Hepatic stellate cell (primary cell): Measurements from ENCODE around the gene VWF.
"Not testable (repeated sequence)": the region's sequence is repeated elsewhere in the genome, so short reads cannot be mapped to it uniquely, and the experiment has no call there.

ENCODE experiments used
- DNase-seq: peaks from one replicate; pipeline ENCODE4 v3.0.0; 2011; ENCODE audit warnings: low spot score

VWF gene

DNA sequence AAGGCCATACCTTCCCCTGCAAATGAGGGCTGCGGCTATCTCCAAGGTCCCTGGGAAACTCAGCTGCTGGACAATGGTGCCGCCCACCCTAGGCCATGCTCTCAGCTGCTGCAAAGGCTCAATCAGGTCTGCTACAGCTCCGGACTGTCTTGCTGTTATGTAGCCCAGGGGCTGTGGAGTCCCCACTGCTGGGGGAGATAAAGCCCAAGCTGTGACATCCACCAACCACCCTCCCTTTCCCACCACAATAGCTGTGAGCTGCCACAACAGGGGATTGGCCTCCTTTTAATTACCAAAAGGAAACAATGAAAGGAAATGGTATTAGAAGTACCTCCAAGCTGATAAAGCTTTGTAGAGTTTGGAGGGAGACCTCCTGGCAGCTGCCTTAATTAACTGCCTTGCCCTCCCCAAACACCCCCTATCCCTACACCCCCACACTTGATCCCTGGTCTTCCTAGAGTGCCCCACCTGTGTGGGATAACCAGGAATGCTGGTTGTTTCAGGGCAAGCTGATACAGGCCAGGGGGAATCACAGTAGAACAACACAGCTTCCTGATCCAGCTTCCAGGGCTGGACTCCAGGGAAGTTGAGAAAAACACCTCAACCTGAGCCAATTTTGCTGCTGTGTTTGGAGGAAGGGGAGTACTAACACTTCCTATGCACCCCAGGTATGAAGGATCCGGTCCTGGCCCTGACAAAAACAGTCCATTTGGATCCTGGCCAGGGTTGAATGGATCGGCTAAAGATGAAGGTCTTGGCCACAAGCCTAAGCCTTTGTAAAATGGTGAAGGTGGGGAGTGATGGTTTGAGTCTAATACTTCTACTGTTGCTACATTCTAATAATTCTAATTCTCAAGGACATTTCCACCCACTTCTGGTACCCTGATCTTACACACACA is at the start of gene VWF:
Gene VWF (minus strand): TSS at position 260 of the 899 bp plus-strand sequence. CDS start 1,474 bp downstream, outside the sequence.
- DNase-seq: no peak

DNA sequence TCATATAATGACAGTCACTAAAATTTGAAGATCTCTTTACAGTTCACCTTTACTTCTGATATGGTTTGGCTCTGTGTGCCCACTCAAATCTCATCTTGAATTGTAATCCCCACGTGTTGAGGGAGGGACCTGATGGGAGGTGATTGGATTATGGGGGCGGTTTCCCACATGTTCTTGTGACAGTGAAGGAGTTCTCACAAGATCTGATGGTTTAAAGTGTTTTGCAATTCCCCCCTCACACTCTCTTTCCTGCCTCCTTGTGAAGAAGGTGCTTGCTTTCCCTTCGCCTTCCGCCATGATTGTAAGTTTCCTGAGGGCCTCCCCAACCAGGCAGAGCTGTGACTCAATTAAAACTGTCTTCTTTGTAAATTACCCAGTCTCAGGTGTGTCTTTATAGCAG is 48.4 kb upstream of the VWF start:
- no peak for DNase-seq

DNA sequence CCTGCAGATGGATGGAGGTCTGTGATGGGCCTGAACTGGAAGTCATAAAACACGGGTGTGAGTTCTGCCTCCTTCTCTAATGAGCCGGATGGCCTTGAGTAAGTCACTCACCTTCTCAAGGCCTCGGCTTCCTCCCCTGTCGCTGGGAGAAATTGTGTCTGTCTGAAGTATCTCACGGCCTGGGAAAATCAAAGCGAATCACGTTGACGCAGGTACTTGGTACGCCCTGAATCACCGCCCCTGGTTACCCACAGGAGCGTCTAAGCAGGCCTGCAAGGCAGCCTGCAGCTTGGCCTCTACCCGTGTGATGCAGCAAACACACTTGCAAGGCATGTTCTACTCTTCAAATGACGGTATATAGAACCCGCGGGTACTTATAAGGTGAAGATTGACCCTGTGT is 47.6 kb upstream of the VWF start:
- no peak for DNase-seq

DNA sequence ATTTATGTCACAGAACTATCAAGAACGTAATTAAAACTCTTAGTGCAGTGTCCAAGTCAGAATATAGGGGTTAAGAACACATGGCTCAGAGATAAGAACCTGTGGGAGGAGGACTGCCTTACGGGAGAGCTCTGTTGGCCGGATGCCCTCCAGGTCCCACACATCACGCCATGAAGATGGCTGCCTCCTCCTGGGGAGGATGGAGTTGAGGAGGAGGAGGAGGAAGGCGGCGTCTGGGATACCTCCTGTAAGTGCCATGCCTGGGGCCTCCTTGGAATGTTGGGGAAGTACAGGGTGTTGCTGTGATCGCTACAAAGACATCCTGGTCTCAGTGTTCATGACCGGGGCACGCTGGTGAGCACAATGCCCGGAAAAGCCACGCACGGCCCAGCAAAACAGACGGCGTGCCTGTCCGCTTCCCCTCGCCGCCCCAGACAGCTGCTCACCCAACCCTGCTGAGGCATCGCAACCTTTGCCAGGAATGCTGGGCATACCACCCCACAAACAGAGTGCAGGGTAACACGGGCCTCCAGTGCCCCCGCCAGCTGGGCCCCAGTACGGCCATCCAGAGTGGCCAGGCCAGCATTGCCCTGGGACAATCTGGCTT is 47.0 kb upstream of the VWF start:
- no peak for DNase-seq

DNA sequence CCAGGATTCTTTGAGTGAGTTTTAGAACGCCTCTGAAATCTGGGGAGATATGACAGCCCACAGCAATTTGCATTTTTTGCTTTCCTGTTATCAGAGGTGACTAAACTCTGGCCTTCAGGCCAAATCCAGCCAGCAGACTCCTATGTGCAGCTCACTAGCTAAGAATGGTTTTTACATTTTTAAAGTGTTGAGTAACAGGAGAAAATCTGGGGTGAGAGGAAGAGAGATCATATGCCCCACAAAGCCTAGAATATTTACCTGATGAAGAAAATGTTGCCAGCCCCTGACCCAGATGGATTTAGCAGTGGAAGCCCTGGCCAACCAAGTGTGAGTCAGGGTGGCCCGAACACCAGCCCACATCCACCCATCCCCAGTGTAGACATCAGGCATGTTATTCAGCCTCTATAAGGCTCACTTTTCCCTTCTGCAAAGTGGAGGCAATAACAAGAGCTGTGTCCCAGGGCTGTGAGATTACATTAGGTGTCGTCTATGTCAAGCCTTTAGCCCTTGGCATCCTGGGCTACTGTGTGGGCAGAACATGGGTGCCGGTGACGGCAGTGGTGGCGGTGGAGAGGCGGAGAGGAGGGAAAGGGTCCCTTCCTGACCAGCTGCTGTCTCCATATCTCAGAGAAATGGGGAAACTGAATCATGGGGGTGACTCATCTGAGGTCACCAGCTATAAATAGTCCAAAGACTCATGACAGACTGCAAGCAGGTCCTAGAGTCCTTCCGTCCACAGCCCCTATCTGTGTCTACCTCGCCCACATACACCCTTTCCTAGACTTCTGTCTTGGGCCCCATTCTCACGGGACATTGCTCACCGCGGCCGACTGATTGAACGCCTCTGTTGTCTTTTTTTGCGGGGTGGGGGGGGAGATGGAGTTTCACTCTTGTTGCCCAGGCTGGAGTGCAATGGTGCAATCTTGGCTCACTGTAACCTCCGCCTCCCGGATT is 43.1 kb upstream of the VWF start:
- DNase-seq: peak; percentile 86

DNA sequence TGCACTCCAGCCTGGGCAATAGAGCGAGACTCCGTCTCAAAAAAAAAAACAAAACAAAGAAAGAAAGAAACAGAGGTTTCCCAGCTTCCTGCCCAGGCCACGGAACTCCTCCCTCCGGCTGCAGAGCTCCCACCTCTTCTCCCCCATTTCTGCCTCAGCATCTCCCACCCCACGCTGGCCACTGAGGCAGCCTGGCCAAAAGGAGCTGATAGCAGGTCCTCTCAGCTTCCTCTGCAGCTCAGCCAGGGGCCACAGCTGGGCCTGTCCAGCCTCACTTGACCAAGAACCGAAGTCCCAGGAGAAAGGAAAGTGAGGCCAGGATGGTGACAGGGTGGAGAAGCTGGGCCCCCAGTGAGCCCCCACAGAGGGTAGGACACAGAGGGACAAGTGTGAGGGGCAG is 42.3 kb upstream of the VWF start:
- no peak for DNase-seq

DNA sequence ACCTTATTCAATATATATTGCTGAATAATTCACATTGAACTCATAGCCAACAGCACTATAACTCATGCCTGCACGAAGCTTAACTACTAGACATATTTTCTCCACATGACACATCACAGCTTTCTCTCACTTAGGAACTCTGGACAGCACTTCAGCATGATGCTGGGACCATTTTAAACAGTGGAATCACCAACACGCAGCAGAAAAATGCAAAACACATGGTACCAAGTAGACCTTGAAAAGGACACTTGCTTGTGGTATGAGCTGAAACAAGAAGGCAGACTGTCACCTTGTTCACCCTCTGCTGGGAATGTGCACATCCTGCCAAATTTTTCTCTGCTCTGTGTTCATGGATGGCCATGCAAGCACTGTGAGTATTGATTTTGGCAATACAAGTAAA is 40.9 kb upstream of the VWF start:
- no peak for DNase-seq

DNA sequence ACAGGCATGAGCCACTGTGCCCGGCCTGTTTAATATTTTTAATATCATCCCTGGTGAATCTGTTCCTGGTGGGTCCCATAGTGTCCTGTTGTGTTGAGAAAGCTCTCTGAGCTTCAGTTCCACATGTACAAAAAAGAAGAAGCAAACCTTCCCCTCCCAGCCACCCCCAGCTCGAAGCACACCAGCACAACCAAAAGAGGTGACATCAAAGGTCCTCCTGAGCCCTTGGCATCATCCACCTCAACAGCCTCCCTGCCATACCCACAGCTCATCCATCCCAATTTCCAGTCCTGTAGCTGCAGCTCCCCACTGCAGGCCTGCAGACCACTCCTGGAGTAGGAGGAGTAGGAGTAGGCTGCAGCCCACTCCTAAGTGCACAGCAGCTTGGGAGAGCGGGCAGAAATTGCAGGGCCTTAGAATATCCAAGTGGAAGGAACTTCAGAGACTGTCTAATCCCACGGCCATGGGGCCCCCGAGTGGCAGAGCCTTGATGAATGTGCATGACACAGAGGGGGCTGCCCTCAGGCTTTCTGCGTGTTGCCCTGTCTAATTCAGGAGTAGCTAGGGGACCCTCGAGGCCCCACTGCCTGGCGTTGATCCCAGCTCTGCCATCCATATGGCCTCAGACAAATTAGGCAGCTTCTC is 39.1 kb upstream of the VWF start:
- DNase-seq: no peak

DNA sequence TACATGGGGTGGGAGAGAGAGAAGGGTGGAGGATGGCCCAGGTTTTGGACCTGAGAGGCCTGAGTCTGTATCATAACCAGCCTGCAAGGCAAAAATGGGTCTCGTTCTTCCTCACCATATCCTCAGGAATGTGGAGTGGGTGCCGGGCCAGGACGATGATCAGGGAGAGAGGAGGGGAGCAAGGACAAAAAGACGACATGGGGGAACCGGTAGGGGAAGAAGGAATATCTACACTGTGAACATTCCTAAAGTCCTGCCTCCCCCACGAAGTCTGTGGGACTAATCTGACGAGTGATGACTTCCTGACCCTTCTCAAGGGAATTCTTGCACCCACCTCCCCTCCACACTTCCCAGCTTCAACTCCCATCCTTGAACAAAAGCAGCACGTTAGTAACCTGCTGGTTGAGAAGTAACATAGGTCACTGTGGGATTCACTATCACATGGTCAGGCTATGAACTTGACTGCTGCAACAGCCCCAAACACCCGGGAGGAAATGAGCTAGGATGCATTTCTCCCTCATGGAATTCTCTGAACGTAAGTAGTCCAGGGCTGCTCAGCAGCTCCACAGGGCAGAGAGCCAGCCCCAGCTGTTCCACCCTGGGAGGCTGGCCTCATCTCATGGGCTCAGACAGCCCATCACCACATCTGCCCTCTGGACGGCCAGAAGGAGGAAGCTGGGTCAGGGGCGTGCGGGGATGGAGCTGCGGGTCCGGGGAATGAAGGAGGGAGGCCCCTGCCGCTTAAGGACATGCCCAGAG is 36.8 kb upstream of the VWF start:
- peak; percentile 81 for DNase-seq

DNA sequence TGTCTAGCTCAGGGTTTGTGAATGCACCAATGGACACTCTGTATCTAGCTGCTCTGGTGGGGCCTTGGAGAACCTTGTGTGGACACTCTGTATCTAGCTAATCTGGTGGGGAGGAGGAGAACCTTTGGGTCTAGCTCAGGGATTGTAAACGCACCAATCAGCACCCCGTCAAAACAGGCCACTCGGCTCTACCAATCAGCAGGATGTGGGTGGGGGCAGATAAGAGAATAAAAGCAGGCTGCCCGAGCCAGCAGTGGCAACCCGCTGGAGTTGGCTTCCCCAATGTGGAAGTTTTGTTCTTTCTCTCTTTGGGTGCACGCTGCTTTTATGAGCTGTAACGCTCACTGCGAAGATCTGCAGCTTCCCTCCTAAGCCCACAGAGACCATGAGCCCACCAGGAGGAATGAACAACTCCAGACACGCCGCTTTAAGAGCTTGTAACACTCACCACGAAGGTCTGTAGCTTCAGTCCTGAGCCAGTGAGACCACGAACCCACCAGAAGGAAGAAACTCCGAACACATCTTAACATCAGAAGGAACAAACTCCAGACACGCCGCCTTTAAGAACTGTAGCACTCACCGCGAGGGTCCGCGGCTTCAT is 35.7 kb upstream of the VWF start:
- not testable (repeated sequence) for DNase-seq

DNA sequence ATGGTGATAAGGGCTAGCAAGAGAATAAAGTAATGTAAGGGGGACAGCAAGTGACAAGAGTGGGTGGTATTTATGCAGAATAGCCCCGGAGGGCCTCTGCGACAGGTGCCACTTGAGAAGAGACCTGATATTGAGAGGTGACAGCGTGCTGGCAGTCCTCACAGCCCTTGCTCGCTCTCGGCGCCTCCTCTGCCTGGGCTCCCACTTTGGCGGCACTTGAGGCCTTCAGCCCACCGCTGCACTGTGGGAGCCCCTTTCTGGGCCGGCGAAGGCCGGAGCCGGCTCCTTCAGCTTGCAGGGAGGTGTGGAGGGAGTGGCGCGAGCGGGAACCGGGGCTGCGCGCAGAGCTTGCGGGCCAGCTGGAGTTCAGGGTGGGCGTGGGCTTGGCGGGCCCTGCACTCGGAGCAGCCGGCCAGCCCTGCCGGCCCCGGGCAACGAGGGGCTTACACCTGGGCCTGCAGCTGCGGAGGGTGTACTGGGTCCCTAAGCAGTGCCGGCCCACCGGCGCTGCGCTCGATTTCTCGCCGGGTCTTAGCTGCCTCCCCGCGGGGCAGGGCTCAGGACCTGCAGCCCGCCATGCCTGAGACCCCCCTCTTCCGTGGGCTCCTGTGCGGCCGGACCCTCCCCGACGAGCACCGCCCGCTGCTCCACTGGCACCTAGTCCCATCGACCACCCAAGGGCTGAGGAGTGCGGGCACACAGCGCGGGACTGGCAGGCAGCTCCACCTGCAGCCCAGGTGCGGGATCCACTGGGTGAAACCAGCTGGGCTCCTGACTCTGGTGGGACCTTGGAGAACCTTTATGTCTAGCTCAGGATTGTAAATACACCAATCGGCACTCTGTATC is 34.9 kb upstream of the VWF start:
- DNase-seq: not testable (repeated sequence)

DNA sequence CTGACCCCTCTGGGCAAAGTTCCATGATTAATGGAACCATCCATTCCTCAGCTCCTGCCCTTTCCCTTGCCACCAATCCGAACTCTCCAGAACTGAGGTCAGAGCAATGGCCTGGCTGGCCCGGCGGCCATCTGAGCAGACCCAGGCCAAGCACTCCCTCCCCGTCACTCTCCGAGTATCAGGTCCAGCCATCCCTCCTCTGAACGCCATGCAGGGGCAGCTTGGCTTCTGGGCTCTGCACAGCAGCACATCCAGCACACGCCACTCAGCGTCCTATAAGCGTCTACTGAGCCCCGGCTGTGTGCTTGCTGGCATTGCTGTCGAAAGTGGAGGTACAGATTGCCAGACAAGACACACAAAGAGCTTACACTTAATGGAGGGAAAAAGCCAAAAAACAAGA is 34.3 kb upstream of the VWF start:
- no peak for DNase-seq

DNA sequence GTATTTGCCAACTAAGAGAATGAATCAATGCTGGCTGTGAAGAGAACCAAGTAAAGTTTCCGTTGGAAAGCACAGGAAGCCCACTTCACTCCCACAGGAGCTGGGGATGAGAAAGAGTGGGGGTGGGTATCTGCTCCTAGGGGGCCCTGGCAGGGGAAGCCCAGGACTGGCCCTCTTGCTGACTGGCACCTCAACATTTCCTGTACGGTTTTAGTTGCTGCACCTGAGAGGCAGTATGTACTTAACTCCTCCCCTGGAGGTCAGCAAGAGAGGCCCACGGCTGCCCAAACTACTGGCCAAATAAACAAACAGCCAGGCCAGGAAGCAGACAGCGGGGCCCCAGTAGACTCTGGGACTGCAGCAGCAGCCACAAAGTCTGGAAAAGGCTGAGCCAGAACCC is 33.8 kb upstream of the VWF start:
- peak; percentile 43 for DNase-seq

DNA sequence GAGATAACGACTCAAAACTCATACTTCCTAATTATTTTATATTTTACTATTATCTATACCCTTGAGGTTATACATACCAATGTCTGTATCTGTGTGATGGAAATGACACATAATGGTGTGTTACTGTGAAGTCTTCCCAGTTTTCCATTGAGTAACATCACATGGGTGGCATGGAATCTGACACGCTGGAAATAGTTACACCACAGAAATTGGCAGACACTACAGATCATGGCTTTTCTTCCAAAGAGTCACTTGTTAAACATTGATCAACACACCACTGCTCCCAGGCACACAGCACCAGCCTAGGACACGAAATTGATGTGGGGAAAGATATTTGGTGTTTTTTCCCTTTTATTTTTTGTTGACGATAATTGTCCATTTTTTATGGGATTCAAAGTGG is 33.0 kb upstream of the VWF start:
- no peak for DNase-seq

DNA sequence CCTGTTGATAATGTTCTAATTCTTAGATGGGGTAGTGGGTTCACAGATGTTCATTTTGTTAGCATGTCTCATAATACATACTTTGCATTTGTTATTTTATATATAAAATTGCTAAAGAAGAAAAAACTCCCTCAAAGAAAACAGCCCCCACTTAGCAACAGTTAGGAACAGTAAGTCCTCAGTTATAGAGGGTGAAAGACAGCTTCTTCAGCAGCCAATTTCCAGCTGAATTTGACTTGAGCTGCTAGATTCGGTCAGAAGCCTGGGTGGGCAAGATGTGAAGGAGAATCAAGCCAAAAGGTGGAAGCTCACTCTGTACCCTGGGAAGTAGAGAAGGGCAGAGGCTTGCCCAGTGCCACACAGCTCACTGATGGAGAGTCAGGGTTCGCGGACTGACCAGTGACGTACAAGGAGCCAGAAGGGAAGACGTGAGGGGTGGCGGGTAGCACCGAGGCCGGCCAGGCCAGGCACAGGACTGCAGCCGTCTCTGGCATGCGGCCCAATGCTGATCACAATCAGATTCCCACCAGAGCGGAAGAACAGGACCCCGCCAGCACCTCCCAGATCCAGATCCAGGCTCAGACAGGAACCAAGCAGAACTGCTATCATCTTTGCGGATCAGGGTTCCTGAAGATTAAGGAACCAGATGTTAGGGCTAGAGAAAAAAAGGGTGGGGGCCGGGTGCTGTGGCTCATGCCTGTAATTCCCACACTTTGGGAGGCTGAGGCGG is 30.4 kb upstream of the VWF start:
- DNase-seq: no peak

DNA sequence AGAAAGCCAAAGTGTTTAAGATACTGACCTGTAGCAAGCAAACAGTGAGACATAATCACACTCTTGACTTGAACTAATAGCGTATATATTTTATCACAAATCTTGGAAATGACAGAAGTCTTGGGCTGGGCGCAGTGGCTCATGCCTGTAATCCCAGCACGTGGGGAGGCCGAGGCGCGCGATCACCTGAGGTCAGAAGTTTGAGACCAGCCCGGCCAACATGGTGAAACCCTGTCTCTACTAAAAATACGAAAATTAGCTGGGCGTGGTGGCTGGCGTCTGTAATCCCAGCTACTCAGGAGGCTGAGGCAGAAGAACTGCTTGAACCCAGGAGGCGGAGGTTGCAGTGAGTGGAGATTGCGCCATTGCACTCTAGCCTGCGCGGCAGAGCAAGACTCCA is 24.3 kb upstream of the VWF start:
- not testable (repeated sequence) for DNase-seq

DNA sequence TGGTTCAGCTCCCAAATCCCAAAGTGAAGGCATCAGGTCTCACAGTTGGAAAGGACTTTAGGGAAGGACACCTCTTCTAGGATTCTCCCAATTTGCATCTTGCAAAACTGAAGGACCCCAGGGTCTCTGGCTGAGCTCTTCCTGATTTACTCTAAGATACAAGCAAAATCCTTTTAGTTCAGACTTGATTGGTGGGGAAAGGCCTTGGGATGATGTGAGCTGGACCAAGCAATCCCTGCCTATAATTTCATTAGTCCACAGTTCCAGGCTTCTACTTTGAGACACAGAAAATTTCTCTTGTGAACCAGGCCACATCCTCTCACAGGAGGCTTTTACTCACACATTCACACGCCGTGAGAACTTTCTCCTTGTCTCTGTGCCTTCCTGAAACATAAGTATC is 23.6 kb upstream of the VWF start:
- DNase-seq: no peak

DNA sequence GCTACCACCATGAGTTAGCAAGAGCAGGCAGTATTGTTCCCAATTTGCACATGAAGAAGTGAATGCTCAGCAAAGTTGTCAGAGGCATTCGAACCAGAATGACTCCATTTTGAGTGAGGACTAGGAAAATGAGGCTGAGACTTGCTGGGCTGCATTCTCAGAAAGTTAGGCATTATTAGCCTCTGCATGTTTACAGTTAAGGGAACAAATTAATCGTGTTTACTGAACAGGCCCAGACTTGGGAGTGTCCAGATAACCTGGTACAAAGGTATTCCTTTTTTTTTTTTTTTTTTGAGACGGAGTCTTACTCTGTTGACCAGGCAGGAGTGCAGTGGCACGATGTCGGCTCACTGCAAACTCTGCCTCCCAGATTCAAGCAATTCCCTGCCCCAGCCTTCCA is 22.5 kb upstream of the VWF start:
- DNase-seq: no peak

DNA sequence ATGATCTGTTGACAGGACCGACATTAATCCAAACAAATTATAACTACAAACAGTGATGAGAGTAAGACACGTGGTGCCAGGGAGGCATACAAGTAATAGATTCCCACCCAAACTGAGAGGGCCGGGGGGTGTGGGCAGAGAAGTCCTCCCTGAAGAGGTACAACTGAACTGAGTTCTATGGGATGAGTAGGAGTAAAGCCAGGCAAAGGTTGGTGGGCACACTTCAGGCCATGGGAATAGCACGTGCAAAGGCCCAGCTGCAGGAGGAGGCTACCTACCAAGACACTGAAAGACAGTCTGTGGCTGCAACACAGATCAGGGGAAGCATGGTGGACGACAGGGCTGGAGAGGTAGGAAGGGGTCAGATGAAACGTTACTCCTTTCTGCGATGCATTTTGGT is 22.0 kb upstream of the VWF start:
- DNase-seq: no peak
